H1 (cell line): Measurements from ENCODE around the gene HIVEP3. TPM values are rescaled to one million over a fixed set of nuclear protein-coding genes. Genes with fewer than 3 reads are reported as not detected.
A peak's percentile ranks its signal among the peaks of the same experiment; 100 is the strongest.

Experiments used
- CTCF ChIA-PET: fragments of 300-600 bp; sonication (Branson Sonifier 250); formaldehyde crosslinking; loops from one replicate; lab custom pipeline; 2021; ENCODE audit not compliant: partially characterized antibody; lab: Charles Lee
- POLR2A ChIA-PET: fragments of 300-600 bp; sonication (Branson Sonifier 250); formaldehyde crosslinking; loops from one replicate; lab custom pipeline; 2021; ENCODE audit warnings: inconsistent platforms; ENCODE audit not compliant: partially characterized antibody; lab: Charles Lee
- DNase-seq, 2 experiments: peaks; one replicate each; pipeline versions ENCODE4 v3.0.0 to v3.0.0-alpha.2; 2010 to 2022; ENCODE audit warnings: low spot score in 2 of 2, low read depth in 1 of 2, mixed read lengths in 1 of 2
- FAIRE-seq: peaks from 2 replicates; lab custom pipeline; 2011; peaks lifted over from hg19 to GRCh38; lab: Jason Lieb, UNC
- H2AFZ ChIP-seq: 2 replicates; pipeline ENCODE4 v1.8.1; 2012; ENCODE audit warnings: low read length, inconsistent platforms
- H2AK5ac ChIP-seq: 2 replicates; pipeline ENCODE4 v1.6.1; 2013; ENCODE audit warnings: low read depth, low read length
- H2BK120ac ChIP-seq: replicated peaks from 2 replicates; pipeline ENCODE3; 2013; ENCODE audit warnings: low read depth, low read length, inconsistent platforms
- H2BK12ac ChIP-seq: 2 replicates; pipeline ENCODE4 v1.6.1; 2013; ENCODE audit warnings: low read depth, low read length
- H2BK15ac ChIP-seq: 2 replicates; pipeline ENCODE4 v1.6.1; 2013; ENCODE audit warnings: low read length
- H2BK20ac ChIP-seq: 2 replicates; pipeline ENCODE4 v1.6.1; 2013; ENCODE audit warnings: low read length
- H2BK5ac ChIP-seq: 2 replicates; pipeline ENCODE4 v1.6.1; 2013; ENCODE audit warnings: low read depth, low read length
- H3K14ac ChIP-seq: 2 replicates; pipeline ENCODE4 v1.6.1; 2013; ENCODE audit warnings: inconsistent platforms; ENCODE audit not compliant: insufficient read length
- H3K18ac ChIP-seq: 2 replicates; pipeline ENCODE4 v1.6.1; 2013; ENCODE audit warnings: low read length; ENCODE audit errors: extremely low read depth
- H3K23ac ChIP-seq: 2 replicates; pipeline ENCODE4 v1.6.1; 2013; ENCODE audit warnings: inconsistent platforms; ENCODE audit not compliant: insufficient read length
- H3K23me2 ChIP-seq: 2 replicates; pipeline ENCODE4 v1.6.1; 2013; ENCODE audit warnings: low read depth, low read length
- H3K27ac ChIP-seq: 2 replicates; pipeline ENCODE4 v1.6.1; 2011; ENCODE audit warnings: low read depth, low read length, inconsistent platforms
- H3K27me3 ChIP-seq, 4 experiments: replicated peaks in 1 of 4; 1 replicate in 1 of 4; 2 replicates in 3 of 4; pipeline versions ENCODE4 v1.6.1 to v1.8.1; 2011 to 2013; ENCODE audit warnings: low read length in 3 of 4, mild to moderate bottlenecking in 3 of 4, inconsistent platforms in 2 of 4, mixed read lengths in 2 of 4, moderate library complexity in 1 of 4; ENCODE audit not compliant: control insufficient read depth in 3 of 4, insufficient read depth in 3 of 4; ENCODE audit errors: extremely low read depth in 1 of 4
- H3K36me3 ChIP-seq, 4 experiments: 2 replicates each; pipeline versions ENCODE4 v1.6.1 to v1.8.1; 2011 to 2013; ENCODE audit warnings: mild to moderate bottlenecking in 4 of 4, low read length in 3 of 4, moderate library complexity in 2 of 4, control low read depth in 1 of 4, inconsistent platforms in 1 of 4; ENCODE audit not compliant: insufficient read depth in 4 of 4, control insufficient read depth in 2 of 4
- H3K4ac ChIP-seq: replicated peaks from 2 replicates; pipeline ENCODE3; 2013; ENCODE audit warnings: low read length, low read depth, mixed read lengths, inconsistent platforms; ENCODE audit not compliant: insufficient read length
- H3K4me1 ChIP-seq, 4 experiments: replicated peaks in 1 of 4; 1 replicate in 1 of 4; 2 replicates in 3 of 4; pipeline versions ENCODE4 v1.6.1 to v1.8.1; 2011 to 2013; ENCODE audit warnings: low read length in 3 of 4, inconsistent platforms in 2 of 4, mixed read lengths in 1 of 4; ENCODE audit not compliant: insufficient read depth in 4 of 4, control insufficient read depth in 3 of 4
- H3K4me2 ChIP-seq, 2 experiments: 2 replicates each; pipeline versions ENCODE4 v1.6.1 to v1.8.1; 2011 to 2013; ENCODE audit warnings: low read depth in 2 of 2, low read length in 2 of 2, control low read depth in 1 of 2, inconsistent platforms in 1 of 2, mild to moderate bottlenecking in 1 of 2; ENCODE audit not compliant: insufficient read depth in 1 of 2
- H3K4me3 ChIP-seq, 4 experiments: fragments of 200-600, 300-600 bp in 1 of 4; sonication (generic), shearing (Covaris generic), sonication (Bioruptor Twin) in 1 of 4; 2 replicates each; pipeline versions ENCODE4 v1.5.1 to v1.8.1; 2011 to 2016; ENCODE audit warnings: low read length in 4 of 4, low read depth in 3 of 4, control low read depth in 2 of 4, inconsistent platforms in 2 of 4, mild to moderate bottlenecking in 2 of 4, mixed read lengths in 1 of 4, moderate library complexity in 1 of 4; ENCODE audit not compliant: insufficient read depth in 2 of 4; ENCODE audit errors: extremely low read depth in 1 of 4
- H3K56ac ChIP-seq: replicated peaks from 2 replicates; pipeline ENCODE3; 2013; ENCODE audit warnings: low read depth, mild to moderate bottlenecking, mixed read lengths, low read length, inconsistent platforms; ENCODE audit not compliant: insufficient read length
- H3K79me1 ChIP-seq: 2 replicates; pipeline ENCODE4 v1.6.1; 2013; ENCODE audit warnings: low read depth, low read length, control low read depth
- H3K79me2 ChIP-seq, 2 experiments: 2 replicates each; pipeline versions ENCODE4 v1.6.1 to v1.8.1; 2012 to 2013; ENCODE audit warnings: low read length in 2 of 2, mild to moderate bottlenecking in 2 of 2, inconsistent platforms in 1 of 2; ENCODE audit not compliant: insufficient read depth in 2 of 2, control insufficient read depth in 1 of 2
- H3K9ac ChIP-seq, 4 experiments: replicated peaks in 1 of 4; 1 replicate in 1 of 4; 2 replicates in 3 of 4; pipeline versions ENCODE4 v1.6.1 to v1.8.1; 2011 to 2013; ENCODE audit warnings: low read depth in 3 of 4, low read length in 3 of 4, control low read depth in 2 of 4, mild to moderate bottlenecking in 2 of 4, moderate library complexity in 2 of 4, inconsistent platforms in 1 of 4; ENCODE audit errors: extremely low read depth in 1 of 4
- H3K9me3 ChIP-seq, 2 experiments: 2 replicates each; pipeline versions ENCODE4 v1.6.1 to v1.8.1; 2012 to 2013; ENCODE audit warnings: mild to moderate bottlenecking in 2 of 2, moderate library complexity in 2 of 2, control low read depth in 1 of 2, inconsistent platforms in 1 of 2, low read depth in 1 of 2, low read length in 1 of 2, mixed read lengths in 1 of 2; ENCODE audit not compliant: insufficient read depth in 2 of 2
- H4K20me1 ChIP-seq, 2 experiments: replicated peaks in 1 of 2; 2 replicates each; pipeline versions ENCODE3 to v1.8.1; 2011 to 2013; ENCODE audit warnings: inconsistent platforms in 2 of 2, low read length in 2 of 2, mild to moderate bottlenecking in 1 of 2; ENCODE audit not compliant: insufficient read depth in 2 of 2, control insufficient read depth in 1 of 2
- H4K5ac ChIP-seq: 2 replicates; pipeline ENCODE4 v1.6.1; 2013; ENCODE audit warnings: low read length, low read depth, mixed read lengths, inconsistent platforms; ENCODE audit not compliant: insufficient read length
- H4K8ac ChIP-seq: 2 replicates; pipeline ENCODE4 v1.8.0; 2013; ENCODE audit warnings: mild to moderate bottlenecking, moderate library complexity, low read length, inconsistent platforms; ENCODE audit not compliant: insufficient read depth; ENCODE audit errors: extremely low read depth
- H4K91ac ChIP-seq: replicated peaks from 2 replicates; pipeline ENCODE3; 2013; ENCODE audit warnings: low read length, mixed read lengths, inconsistent platforms; ENCODE audit not compliant: insufficient read length
- BCL11A ChIP-seq, 2 experiments: IDR thresholded peaks; one replicate each; pipeline ENCODE4 v1.6.1; 2011; ENCODE audit warnings: low read depth in 2 of 2, low read length in 2 of 2, mild to moderate bottlenecking in 2 of 2
- CBX5 ChIP-seq: fragments of 300-800, 300-1000 bp; sonication (generic); IDR thresholded peaks from 2 replicates; pipeline ENCODE4 v1.7.1; 2016; ENCODE audit warnings: antibody characterized with exemption, low read length, low read depth
- FOSL1 ChIP-seq: IDR thresholded peaks from 2 replicates; pipeline ENCODE4 v1.6.1; 2011; ENCODE audit warnings: mild to moderate bottlenecking, low read depth, low read length, moderate library complexity; ENCODE audit not compliant: insufficient read depth
- HDAC2 ChIP-seq, 2 experiments: fragments of 300-600 bp in 1 of 2; sonication (generic) in 1 of 2; IDR thresholded peaks; 2 replicates each; pipeline ENCODE4 v1.6.1; 2011 to 2012; ENCODE audit warnings: low read depth in 2 of 2, low read length in 2 of 2, mild to moderate bottlenecking in 2 of 2, moderate library complexity in 2 of 2, borderline replicate concordance in 1 of 2, inconsistent platforms in 1 of 2
- JUN ChIP-seq: IDR thresholded peaks from 2 replicates; pipeline ENCODE4 v1.6.1; 2011; ENCODE audit warnings: low read depth, mild to moderate bottlenecking, improper control_type of control experiment, low read length
- POU5F1 ChIP-seq: IDR thresholded peaks from 2 replicates; pipeline ENCODE4 v1.6.1; 2011; ENCODE audit warnings: low read depth, mild to moderate bottlenecking, low read length, moderate library complexity
- SIN3A ChIP-seq, 2 experiments: IDR thresholded peaks in 1 of 2; conservative IDR thresholded peaks in 1 of 2; 2 replicates each; pipeline ENCODE4 v1.6.1; 2011 to 2012; ENCODE audit warnings: low read length in 2 of 2, improper control_type of control experiment in 1 of 2, low read depth in 1 of 2, mild to moderate bottlenecking in 1 of 2
- SP2 ChIP-seq: IDR thresholded peaks from 2 replicates; pipeline ENCODE4 v1.6.1; 2012; ENCODE audit warnings: mild to moderate bottlenecking, low read length, inconsistent platforms
- TBP ChIP-seq: IDR thresholded peaks from 2 replicates; pipeline ENCODE4 v1.6.1; 2011; ENCODE audit warnings: low read depth, low read length, improper control_type of control experiment
- TEAD4 ChIP-seq: IDR thresholded peaks from 2 replicates; pipeline ENCODE4 v1.6.1; 2012; ENCODE audit warnings: low read depth, low read length, inconsistent platforms, mixed read lengths
- WGBS, 2 experiments: shearing (Covaris generic) in 1 of 2; methylation state at CpG; one replicate each; pipeline versions ENCODE4 v1.1.6 to v1.1.7; 2013 to 2015; ENCODE audit warnings: low lambda C conversion rate in 2 of 2, mixed read lengths in 2 of 2, inconsistent platforms in 1 of 2, low coverage in 1 of 2, missing lambda C conversion rate in 1 of 2; ENCODE audit not compliant: insufficient replicate concordance in 2 of 2, insufficient coverage in 1 of 2, insufficient read length in 1 of 2; ENCODE audit errors: extremely low coverage in 1 of 2, missing lambda C conversion rate in 1 of 2; 5-methylcytosine and 5-hydroxymethylcytosine counted together
- polyA plus RNA-seq, 7 experiments: library from polyadenylated mRNA; depleted of rRNA in 3 of 7; stranded (reverse) in 5 of 7; unstranded in 2 of 7; fragments of >200 nt in 5 of 7; fragments of 200-250 nt in 2 of 7; gene quantifications; 1 replicate in 5 of 7; 2 replicates in 1 of 7; 4 replicates in 1 of 7; pipeline versions ENCODE4 v1.2.1 to v1.2.3, GENCODE V29; 2011 to 2013; ENCODE audit warnings: missing spikeins in 2 of 7, mixed read lengths in 2 of 7
- total RNA-seq: library from RNA; stranded (reverse); fragmentation: NEBNext Ultra II Directional; extraction: Animal tissue kit (Norgen Biotek cat#: 25700); gene quantifications from 2 replicates; pipeline ENCODE4 v1.2.1, GENCODE V29; 2021

The HIVEP3 gene
- total and polyA plus RNA-seq, 2 of the 8 experiments (the other 6 are each of a cell fraction or from before 2014, with no cell fraction given), result 0.24 to 0.69 TPM

- Histone ChIP-seq H2BK15ac (0 out of 2 replicates have a peak overlapping the region, but pooled peaks have one; percentile 0), H3K79me2 (no peaks in the 10 kb centered on the region), H3K4me2 (no peak overlapping the region), H3K4me3 (no peak overlapping the region), H3K27ac (no peak overlapping the region), H4K91ac (peak overlapping the region; percentile 3), H3K79me1 (no peaks in the 10 kb centered on the region), H3K36me3 (no peaks in the 10 kb centered on the region), H3K4ac (no peak overlapping the region), H2BK5ac (no peak overlapping the region), H2BK120ac (no peak overlapping the region), H3K27me3 (no peaks in the 10 kb centered on the region), H2BK20ac (no peak overlapping the region), H3K18ac (0 out of 2 replicates have a peak overlapping the region, but pooled peaks have one; percentile 1), H3K9ac (no peak overlapping the region), H2BK12ac (no peak overlapping the region), H4K5ac (no peak overlapping the region), H4K20me1 (no peaks in the 10 kb centered on the region), H2AK5ac (no peak overlapping the region), H3K4me1 (peaks cover 0 to 5% (median 4%) of the 10 kb centered on the region in 4 experiments; a peak in 2 of 7 replicates), H4K8ac (peak overlapping the region; percentile 82; the same call in 1 of the 2 replicates), H2AFZ (no peak overlapping the region), H3K14ac (no peak overlapping the region), H3K23ac (no peak overlapping the region), H3K23me2 (no peaks in the 10 kb centered on the region), H3K56ac (no peak overlapping the region), H3K9me3 (no peaks in the 10 kb centered on the region)
- TF ChIP-seq POU5F1, result no peak
- no peak for TF ChIP-seq SIN3A (conservative IDR thresholded peaks at IDR 0.05 in 1 of 2, IDR thresholded peaks at IDR 0.05 in 1 of 2; ENCODE audit: low read depth in 1 of 2, low read length in 2 of 2)
- TF ChIP-seq HDAC2 (IDR thresholded peaks at IDR 0.05; ENCODE audit: borderline replicate concordance in 1 of 2, low read depth in 2 of 2, low read length in 2 of 2), result no peak
- TF ChIP-seq CBX5, result no peak
- no peak for TF ChIP-seq JUN
- TF ChIP-seq BCL11A (IDR thresholded peaks at IDR 0.05; ENCODE audit: low read depth in 2 of 2, low read length in 2 of 2), result no peak
- TF ChIP-seq TBP, result no peak
- TF ChIP-seq SP2, result no peak
- no peak for TF ChIP-seq TEAD4
- no peak for TF ChIP-seq FOSL1
- DNase-seq (no peak), FAIRE-seq (no peak)
- ChIA-PET POLR2A (interaction anchor here (2.3 kb wide), 1 partner anchor 10 kb away, joined by 5 read pairs; no protein-coding TSS in a partner anchor), CTCF (interaction anchor here (0.8 to 12.5 kb wide), 22 partner anchors 9 to 192 kb away, joined by 3 to 141 read pairs (median 6); partner anchors contain the start of gene EDN2)
- 80% methylated on average over 4 of the region's 4 CpGs; no CpG with 5 or more reads in 1 of the 2 experiments for WGBS, 2 experiments
Measured at GRCh38 chr1:41475346-41475745, 443.4 kb downstream of the HIVEP3 start.
